ENCODE data around the gene OSBPL8. TPM values are rescaled to one million over a fixed set of nuclear protein-coding genes. Genes with fewer than 3 reads are reported as not detected.

OSBPL8 gene
- total and polyA plus RNA-seq, 2 experiments from 2014 or later, result 78.0 to 124 TPM

DNA sequence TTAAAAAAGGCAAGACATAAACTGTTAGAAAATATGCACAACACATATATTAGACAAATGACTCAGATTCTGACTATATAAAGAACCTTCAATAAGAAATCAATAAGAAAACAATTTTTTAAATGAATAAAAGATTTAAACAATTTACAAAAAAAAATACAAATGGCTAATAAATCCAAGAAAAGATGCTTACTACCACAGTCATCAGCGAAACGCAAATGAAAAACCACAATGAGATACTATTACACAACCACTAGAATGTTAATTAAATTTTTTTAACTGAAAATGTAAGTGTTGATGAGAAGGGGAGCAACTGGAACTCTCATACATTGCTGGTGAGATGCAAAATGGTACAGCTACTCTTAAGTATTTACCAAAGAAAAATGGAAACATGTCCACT lies 24.4 kb downstream of the OSBPL8 start:
- TF ChIP-seq CREB1 (CRISPR knock-in tag; IDR thresholded peaks at IDR 0.05; ENCODE audit: low read depth) (no peak), POLR2AphosphoS5 (IDR thresholded peaks at IDR 0.05; ENCODE audit: low read depth) (no peak), EZH2phosphoT487 (IDR thresholded peaks at IDR 0.05; ENCODE audit: unreplicated experiment) (no peak), STAT1 (IDR thresholded peaks at IDR 0.05; ENCODE audit: unreplicated experiment) (no peak), ZNF462 (CRISPR knock-in tag; IDR thresholded peaks at IDR 0.05) (no peak), ZNF114 (CRISPR knock-in tag; IDR thresholded peaks at IDR 0.05) (no peak), ZNF331 (CRISPR knock-in tag; IDR thresholded peaks at IDR 0.05; ENCODE audit: low read depth) (no peak), EZH2 (IDR thresholded peaks at IDR 0.05; ENCODE audit: low read depth, unreplicated experiment) (no peak), JUNB (IDR thresholded peaks at IDR 0.05; ENCODE audit: unreplicated experiment) (no peak), NANOG (IDR thresholded peaks at IDR 0.05; ENCODE audit: borderline replicate concordance) (no peak), CTCF (conservative IDR thresholded peaks at IDR 0.05; ENCODE audit: low read depth in 2 of 2) (no peak)
- TF ChIP-seq, protein P1, sequence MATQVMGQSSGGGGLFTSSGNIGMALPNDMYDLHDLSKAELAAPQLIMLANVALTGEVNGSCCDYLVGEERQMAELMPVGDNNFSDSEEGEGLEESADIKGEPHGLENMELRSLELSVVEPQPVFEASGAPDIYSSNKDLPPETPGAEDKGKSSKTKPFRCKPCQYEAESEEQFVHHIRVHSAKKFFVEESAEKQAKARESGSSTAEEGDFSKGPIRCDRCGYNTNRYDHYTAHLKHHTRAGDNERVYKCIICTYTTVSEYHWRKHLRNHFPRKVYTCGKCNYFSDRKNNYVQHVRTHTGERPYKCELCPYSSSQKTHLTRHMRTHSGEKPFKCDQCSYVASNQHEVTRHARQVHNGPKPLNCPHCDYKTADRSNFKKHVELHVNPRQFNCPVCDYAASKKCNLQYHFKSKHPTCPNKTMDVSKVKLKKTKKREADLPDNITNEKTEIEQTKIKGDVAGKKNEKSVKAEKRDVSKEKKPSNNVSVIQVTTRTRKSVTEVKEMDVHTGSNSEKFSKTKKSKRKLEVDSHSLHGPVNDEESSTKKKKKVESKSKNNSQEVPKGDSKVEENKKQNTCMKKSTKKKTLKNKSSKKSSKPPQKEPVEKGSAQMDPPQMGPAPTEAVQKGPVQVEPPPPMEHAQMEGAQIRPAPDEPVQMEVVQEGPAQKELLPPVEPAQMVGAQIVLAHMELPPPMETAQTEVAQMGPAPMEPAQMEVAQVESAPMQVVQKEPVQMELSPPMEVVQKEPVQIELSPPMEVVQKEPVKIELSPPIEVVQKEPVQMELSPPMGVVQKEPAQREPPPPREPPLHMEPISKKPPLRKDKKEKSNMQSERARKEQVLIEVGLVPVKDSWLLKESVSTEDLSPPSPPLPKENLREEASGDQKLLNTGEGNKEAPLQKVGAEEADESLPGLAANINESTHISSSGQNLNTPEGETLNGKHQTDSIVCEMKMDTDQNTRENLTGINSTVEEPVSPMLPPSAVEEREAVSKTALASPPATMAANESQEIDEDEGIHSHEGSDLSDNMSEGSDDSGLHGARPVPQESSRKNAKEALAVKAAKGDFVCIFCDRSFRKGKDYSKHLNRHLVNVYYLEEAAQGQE (IDR thresholded peaks at IDR 0.05; ENCODE audit: unreplicated experiment), result no peak
- TF ChIP-seq, protein P2, sequence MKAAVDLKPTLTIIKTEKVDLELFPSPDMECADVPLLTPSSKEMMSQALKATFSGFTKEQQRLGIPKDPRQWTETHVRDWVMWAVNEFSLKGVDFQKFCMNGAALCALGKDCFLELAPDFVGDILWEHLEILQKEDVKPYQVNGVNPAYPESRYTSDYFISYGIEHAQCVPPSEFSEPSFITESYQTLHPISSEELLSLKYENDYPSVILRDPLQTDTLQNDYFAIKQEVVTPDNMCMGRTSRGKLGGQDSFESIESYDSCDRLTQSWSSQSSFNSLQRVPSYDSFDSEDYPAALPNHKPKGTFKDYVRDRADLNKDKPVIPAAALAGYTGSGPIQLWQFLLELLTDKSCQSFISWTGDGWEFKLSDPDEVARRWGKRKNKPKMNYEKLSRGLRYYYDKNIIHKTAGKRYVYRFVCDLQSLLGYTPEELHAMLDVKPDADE (IDR thresholded peaks at IDR 0.05), result no peak
- Histone ChIP-seq H3K9me2 (ENCODE audit: insufficient read depth) (no peaks in the 10 kb centered on the region), H3K27me3 (ENCODE audit: insufficient read depth) (no peaks in the 10 kb centered on the region), H2AFZ (no peak overlapping the region), H3F3A (replicated peaks; ENCODE audit: low read depth) (no peaks in the 10 kb centered on the region), H3K4me3 (no peak overlapping the region), H3K79me2 (replicated peaks; ENCODE audit: insufficient read depth) (peaks cover 91% of the 10 kb centered on the region), H3K36me3 (ENCODE audit: insufficient read depth) (no peaks in the 10 kb centered on the region), H3K27ac (ENCODE audit: low read depth) (no peak overlapping the region), H3K4me1 (ENCODE audit: insufficient read depth) (peaks cover 38% of the 10 kb centered on the region), H3K4me2 (no peak overlapping the region), H4K20me1 (replicated peaks; ENCODE audit: insufficient read depth) (no peaks in the 10 kb centered on the region)
- ATAC-seq, result no peak
- Mint-ChIP-seq H3K4me3 (no peak overlapping the region), H3K27me3 (ENCODE audit: insufficient read depth, low read depth, poor library complexity) (no peaks in the 10 kb centered on the region), H3K9me3 (peaks cover 3% of the 10 kb centered on the region; the same call in 1 of the 3 replicates), H3K36me3 (ENCODE audit: low read depth) (peaks cover 10% of the 10 kb centered on the region), H3K27ac (no peak overlapping the region), H3K4me1 (peaks cover 33% of the 10 kb centered on the region; the same call in 2 of the 3 replicates)
- no peak for DNase-seq (ENCODE audit: low spot score)

All from GM23338 (cell line).